Keratinocyte (primary cell): ENCODE results near the gene C10orf71. TPM values are rescaled to one million over a fixed set of nuclear protein-coding genes. Genes with fewer than 3 reads are reported as not detected.

Source experiments
- DNase-seq: peaks from one replicate; pipeline ENCODE4 v3.0.0-alpha.2; 2011; ENCODE audit warnings: low read depth, missing footprints, low spot score
- FAIRE-seq: peaks from 2 replicates; lab custom pipeline; 2011; peaks lifted over from hg19 to GRCh38; lab: Jason Lieb, UNC
- H2AFZ ChIP-seq: 2 replicates; pipeline ENCODE4 v1.6.0; 2012; ENCODE audit warnings: low read length, control low read depth, inconsistent platforms; ENCODE audit not compliant: control insufficient read depth
- H3K27ac ChIP-seq: 2 replicates; pipeline ENCODE4 v1.5.1; 2011; ENCODE audit warnings: low read length; ENCODE audit not compliant: control insufficient read depth, insufficient read depth
- H3K27me3 ChIP-seq: 3 replicates; pipeline ENCODE4 v1.6.0; 2011; ENCODE audit warnings: low read length; ENCODE audit not compliant: control insufficient read depth, insufficient read depth; ENCODE audit errors: extremely low read depth
- H3K36me3 ChIP-seq, 2 experiments: 2 replicates in 1 of 2; 3 replicates in 1 of 2; pipeline ENCODE4 v1.5.1; 2011; ENCODE audit warnings: low read length in 2 of 2, mild to moderate bottlenecking in 1 of 2; ENCODE audit not compliant: control insufficient read depth in 2 of 2, insufficient read depth in 2 of 2; ENCODE audit errors: extremely low read depth in 1 of 2
- H3K4me1 ChIP-seq: 3 replicates; pipeline ENCODE4 v1.5.1; 2011; ENCODE audit warnings: low read length; ENCODE audit not compliant: control insufficient read depth, insufficient read depth; ENCODE audit errors: extremely low read depth
- H3K4me2 ChIP-seq: 3 replicates; pipeline ENCODE4 v1.6.0; 2011; ENCODE audit warnings: low read depth, low read length; ENCODE audit not compliant: control insufficient read depth, insufficient read depth; ENCODE audit errors: extremely low read depth
- H3K4me3 ChIP-seq, 3 experiments: fragments of 200-600 bp in 1 of 3; sonication (generic) in 1 of 3; 2 replicates in 2 of 3; 3 replicates in 1 of 3; pipeline ENCODE4 v1.5.1; 2011 to 2016; ENCODE audit warnings: low read length in 3 of 3, mild to moderate bottlenecking in 3 of 3, control low read depth in 2 of 3, inconsistent platforms in 1 of 3, low read depth in 1 of 3, mixed read lengths in 1 of 3, mixed run types in 1 of 3, moderate library complexity in 1 of 3; ENCODE audit not compliant: control insufficient read depth in 2 of 3, insufficient read depth in 2 of 3; ENCODE audit errors: extremely low read depth in 1 of 3
- H3K79me2 ChIP-seq: 2 replicates; pipeline ENCODE4 v1.6.0; 2012; ENCODE audit warnings: low read length; ENCODE audit not compliant: control insufficient read depth, insufficient read depth
- H3K9ac ChIP-seq: 3 replicates; pipeline ENCODE4 v1.6.0; 2011; ENCODE audit warnings: low read length; ENCODE audit not compliant: control insufficient read depth, insufficient read depth; ENCODE audit errors: extremely low read depth
- H3K9me1 ChIP-seq: 3 replicates; pipeline ENCODE4 v1.6.0; 2011; ENCODE audit warnings: low read length; ENCODE audit not compliant: control insufficient read depth, insufficient read depth; ENCODE audit errors: extremely low read depth
- H3K9me3 ChIP-seq: 2 replicates; pipeline ENCODE4 v1.5.1; 2012; ENCODE audit warnings: low read depth, low read length; ENCODE audit not compliant: control insufficient read depth
- H4K20me1 ChIP-seq: 3 replicates; pipeline ENCODE4 v1.6.0; 2011; ENCODE audit warnings: low read length; ENCODE audit not compliant: control insufficient read depth, insufficient read depth; ENCODE audit errors: extremely low read depth
- CTCF ChIP-seq, 3 experiments: IDR thresholded peaks in 1 of 3; conservative IDR thresholded peaks in 1 of 3; optimal IDR thresholded peaks in 1 of 3; 2 replicates in 2 of 3; 3 replicates in 1 of 3; pipeline versions ENCODE3 to v1.5.1; 2011; ENCODE audit warnings: low read length in 3 of 3, mild to moderate bottlenecking in 3 of 3, moderate library complexity in 2 of 3, control low read depth in 1 of 3, inconsistent platforms in 1 of 3; ENCODE audit not compliant: insufficient read depth in 2 of 3; ENCODE audit errors: extremely low read depth in 1 of 3
- EZH2 ChIP-seq: IDR thresholded peaks from one replicate; pipeline ENCODE4 v1.6.1; 2012; ENCODE audit warnings: inconsistent platforms, mild to moderate bottlenecking, low read length, moderate library complexity
- dilution Hi-C: fragments of 300-500 bp; cut with MboI; formaldehyde crosslinking; loops from one replicate; pipeline ENCODE4 v1.7.0; 2020; ENCODE audit warnings: low sequenced_read_pairs; ENCODE audit not compliant: extremely low pct_ligation_motif_present
- polyA plus RNA-seq, 5 experiments: library from polyadenylated mRNA; depleted of rRNA in 3 of 5; stranded (reverse) in 3 of 5; stranded (forward) in 1 of 5; unstranded in 1 of 5; fragments of >200 nt; gene quantifications; 1 replicate in 1 of 5; 2 replicates in 3 of 5; 3 replicates in 1 of 5; pipeline versions ENCODE4 v1.2.1 to v1.2.3, GENCODE V29; 2011 to 2012; ENCODE audit warnings: missing spikeins in 2 of 5, low read depth in 1 of 5, low replicate concordance in 1 of 5

Gene C10orf71
- polyA plus RNA-seq, 1 donor (not counting 4 experiments of a cell fraction or from before 2014, with no cell fraction given), result not detected

- Histone ChIP-seq H2AFZ (no peak overlapping the region), H3K9me1 (no peaks in the 10 kb centered on the region), H3K36me3 (no peaks in the 10 kb centered on the region), H3K4me1 (peaks cover 5% of the 10 kb centered on the region), H3K9ac (no peak overlapping the region), H4K20me1 (no peaks in the 10 kb centered on the region), H3K9me3 (no peaks in the 10 kb centered on the region), H3K4me3 (no peak overlapping the region), H3K27ac (no peak overlapping the region), H3K27me3 (peaks cover 8% of the 10 kb centered on the region), H3K4me2 (no peak overlapping the region), H3K79me2 (no peaks in the 10 kb centered on the region)
- DNase-seq (no peak), FAIRE-seq (no peak)
- dilution Hi-C loops, result no loop called here
- no peak for TF ChIP-seq CTCF (optimal IDR thresholded peaks at IDR 0.05 in 1 of 3, IDR thresholded peaks at IDR 0.05 in 1 of 3, conservative IDR thresholded peaks at IDR 0.05 in 1 of 3; ENCODE audit: extremely low read depth in 1 of 3, insufficient read depth in 2 of 3, low read length in 3 of 3)
- no peak for TF ChIP-seq EZH2
Observed at GRCh38 chr10:49364747-49365146, 65.8 kb downstream of the C10orf71 start.

- no peak for FAIRE-seq
- Histone ChIP-seq H3K79me2 (no peaks in the 10 kb centered on the region), H3K27me3 (peaks cover 8% of the 10 kb centered on the region), H2AFZ (no peak overlapping the region), H3K9ac (no peak overlapping the region), H3K36me3 (no peaks in the 10 kb centered on the region), H3K9me1 (no peaks in the 10 kb centered on the region), H4K20me1 (no peaks in the 10 kb centered on the region), H3K27ac (no peak overlapping the region), H3K4me1 (peaks cover 5% of the 10 kb centered on the region), H3K4me3 (no peak overlapping the region), H3K4me2 (no peak overlapping the region), H3K9me3 (no peaks in the 10 kb centered on the region)
- dilution Hi-C loops, result no loop called here
- DNase-seq, result no peak
- no peak for TF ChIP-seq CTCF (optimal IDR thresholded peaks at IDR 0.05 in 1 of 3, IDR thresholded peaks at IDR 0.05 in 1 of 3, conservative IDR thresholded peaks at IDR 0.05 in 1 of 3; ENCODE audit: extremely low read depth in 1 of 3, insufficient read depth in 2 of 3, low read length in 3 of 3)
- no peak for TF ChIP-seq EZH2
Observed at GRCh38 chr10:49365275-49365674, 66.3 kb downstream of the C10orf71 start.
